Ishikawa (cell line): ENCODE measurements around the gene CNN2.

ENCODE experiments used
- CEBPB ChIP-seq: IDR thresholded peaks from 2 replicates; pipeline ENCODE4 v1.6.1; 2012
- CREB1 ChIP-seq: IDR thresholded peaks from 2 replicates; pipeline ENCODE4 v1.6.1; 2012; ENCODE audit warnings: low read depth
- EGR1 ChIP-seq: IDR thresholded peaks from 2 replicates; pipeline ENCODE4 v1.6.1; 2012
- EP300 ChIP-seq: IDR thresholded peaks from 2 replicates; pipeline ENCODE4 v1.6.1; 2012; ENCODE audit warnings: borderline replicate concordance
- FOXM1 ChIP-seq: IDR thresholded peaks from 2 replicates; pipeline ENCODE4 v1.6.1; 2012; ENCODE audit warnings: low read depth, borderline replicate concordance
- NFIC ChIP-seq: IDR thresholded peaks from 2 replicates; pipeline ENCODE4 v1.6.1; 2012
- RAD21 ChIP-seq: IDR thresholded peaks from 2 replicates; pipeline ENCODE4 v1.6.1; 2012; ENCODE audit warnings: low read depth
- REST ChIP-seq: IDR thresholded peaks from 2 replicates; pipeline ENCODE4 v1.6.1; 2012; ENCODE audit warnings: low read depth, mild to moderate bottlenecking
- TAF1 ChIP-seq: IDR thresholded peaks from 2 replicates; pipeline ENCODE4 v1.6.1; 2012; ENCODE audit warnings: low read depth, mild to moderate bottlenecking
- TCF12 ChIP-seq: IDR thresholded peaks from 2 replicates; pipeline ENCODE4 v1.6.1; 2012; ENCODE audit warnings: low read depth
- TEAD4 ChIP-seq: IDR thresholded peaks from 2 replicates; pipeline ENCODE4 v1.6.1; 2012
- YY1 ChIP-seq: IDR thresholded peaks from 2 replicates; pipeline ENCODE4 v1.6.1; 2012; ENCODE audit warnings: low read depth
- ZBTB7A ChIP-seq: IDR thresholded peaks from 2 replicates; pipeline ENCODE4 v1.6.1; 2012; ENCODE audit warnings: low read depth
- TF ChIP-seq, protein P1 (sequence below): IDR thresholded peaks from 2 replicates; pipeline ENCODE4 v1.6.1; 2012
- TF ChIP-seq, protein P2 (sequence below): IDR thresholded peaks from 2 replicates; pipeline ENCODE4 v1.6.1; 2012

CNN2 gene

DNA sequence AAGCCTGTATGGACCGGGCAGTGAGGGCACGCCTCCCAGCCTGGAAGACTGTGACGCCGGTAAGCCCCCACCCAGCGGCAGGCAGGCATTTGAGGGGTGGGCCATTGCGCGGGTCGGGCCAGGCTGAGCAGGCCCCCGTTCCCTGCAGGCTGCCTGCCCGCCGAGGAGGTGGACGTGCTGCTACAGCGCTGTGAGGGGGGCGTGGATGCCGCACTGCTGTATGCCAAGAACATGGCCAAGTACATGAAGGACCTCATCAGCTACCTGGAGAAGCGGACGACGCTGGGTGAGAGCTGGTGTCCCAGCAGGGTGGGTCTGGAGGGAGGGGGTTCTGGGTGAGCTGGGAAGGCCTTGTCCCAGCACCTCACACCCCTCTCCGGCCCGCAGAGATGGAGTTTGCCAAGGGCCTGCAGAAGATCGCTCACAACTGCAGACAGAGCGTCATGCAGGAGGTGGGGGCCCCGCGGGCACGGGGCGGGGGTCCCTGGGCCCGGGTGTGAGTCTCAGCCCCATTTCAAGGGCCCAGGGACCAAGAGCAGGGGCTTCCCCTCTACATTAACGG lies 47.6 kb downstream of the CNN2 start:
- TF ChIP-seq FOXM1 (no peak), ZBTB7A (0 out of 2 replicates have a peak, but pooled peaks have one; percentile 65)

- TF ChIP-seq, protein P1, sequence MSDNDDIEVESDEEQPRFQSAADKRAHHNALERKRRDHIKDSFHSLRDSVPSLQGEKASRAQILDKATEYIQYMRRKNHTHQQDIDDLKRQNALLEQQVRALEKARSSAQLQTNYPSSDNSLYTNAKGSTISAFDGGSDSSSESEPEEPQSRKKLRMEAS: 0 out of 2 replicates have a peak, but pooled peaks have one; percentile 19
- TF ChIP-seq EGR1 (0 out of 2 replicates have a peak, but pooled peaks have one; percentile 2), TEAD4 (no peak), NFIC (peak; percentile 64; the same call in 1 of the 2 replicates), ZBTB7A (0 out of 2 replicates have a peak, but pooled peaks have one; percentile 14)
- TF ChIP-seq, protein P2, sequence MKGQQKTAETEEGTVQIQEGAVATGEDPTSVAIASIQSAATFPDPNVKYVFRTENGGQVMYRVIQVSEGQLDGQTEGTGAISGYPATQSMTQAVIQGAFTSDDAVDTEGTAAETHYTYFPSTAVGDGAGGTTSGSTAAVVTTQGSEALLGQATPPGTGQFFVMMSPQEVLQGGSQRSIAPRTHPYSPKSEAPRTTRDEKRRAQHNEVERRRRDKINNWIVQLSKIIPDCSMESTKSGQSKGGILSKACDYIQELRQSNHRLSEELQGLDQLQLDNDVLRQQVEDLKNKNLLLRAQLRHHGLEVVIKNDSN: no peak
Observed at GRCh38 chr19:1074544-1075283, 48.3 kb downstream of the CNN2 start.

DNA sequence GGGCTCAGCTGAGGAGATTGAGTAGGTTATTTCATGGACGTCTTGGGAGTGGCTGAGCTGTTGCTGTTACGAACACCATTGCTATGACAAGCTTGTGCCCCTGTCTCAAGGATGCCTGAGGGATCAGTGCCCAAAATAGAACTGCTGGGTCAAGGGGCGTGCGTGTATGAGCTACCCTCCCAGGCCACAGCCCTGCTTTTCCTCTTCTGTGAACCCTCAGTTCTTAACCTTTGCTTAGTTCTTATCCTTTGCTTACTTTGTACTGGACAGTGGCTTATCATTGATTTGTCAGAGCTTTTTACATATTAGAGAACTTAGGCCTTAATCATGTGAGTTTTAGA lies 49.6 kb downstream of the CNN2 start:
- no peak for TF ChIP-seq RAD21
- TF ChIP-seq, protein P2: no peak

GRCh38 chr19:1076951-1077350 lies 50.5 kb downstream of the CNN2 start:
- TF ChIP-seq, protein P1: 0 out of 2 replicates have a peak, but pooled peaks have one; percentile 37
- TF ChIP-seq EGR1 (no peak), TCF12 (0 out of 2 replicates have a peak, but pooled peaks have one; percentile 53), EP300 (peak; percentile 42; the same call in 1 of the 2 replicates)

DNA sequence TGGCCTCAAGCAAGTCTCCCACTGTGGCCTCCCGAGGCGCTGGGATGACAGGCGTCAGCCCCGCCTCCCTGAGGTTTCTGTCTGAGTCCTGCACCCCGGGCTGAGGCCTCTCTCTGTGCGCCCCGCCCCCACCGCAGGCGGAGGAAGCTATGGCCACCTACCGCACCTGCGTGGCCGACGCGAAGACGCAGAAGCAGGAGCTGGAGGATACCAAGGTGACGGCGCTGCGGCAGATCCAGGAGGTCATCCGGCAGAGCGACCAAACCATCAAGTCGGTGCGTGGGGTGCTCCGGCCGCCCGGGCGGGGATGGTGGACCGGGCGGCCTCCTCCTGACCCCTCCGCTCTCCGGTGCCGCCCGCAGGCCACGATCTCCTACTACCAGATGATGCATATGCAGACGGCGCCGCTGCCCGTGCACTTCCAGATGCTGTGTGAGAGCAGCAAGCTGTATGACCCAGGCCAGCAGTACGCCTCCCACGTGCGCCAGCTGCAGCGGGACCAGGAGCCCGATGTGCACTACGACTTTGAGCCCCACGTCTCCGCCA lies 53.2 kb downstream of the CNN2 start:
- TF ChIP-seq TAF1 (no peak), FOXM1 (no peak), YY1 (no peak), EGR1 (no peak), ZBTB7A (no peak), TEAD4 (no peak), CEBPB (no peak), TCF12 (no peak), EP300 (no peak), NFIC (no peak), RAD21 (no peak), REST (no peak), CREB1 (no peak)
- TF ChIP-seq, protein P1: no peak
- TF ChIP-seq, protein P2: no peak

DNA sequence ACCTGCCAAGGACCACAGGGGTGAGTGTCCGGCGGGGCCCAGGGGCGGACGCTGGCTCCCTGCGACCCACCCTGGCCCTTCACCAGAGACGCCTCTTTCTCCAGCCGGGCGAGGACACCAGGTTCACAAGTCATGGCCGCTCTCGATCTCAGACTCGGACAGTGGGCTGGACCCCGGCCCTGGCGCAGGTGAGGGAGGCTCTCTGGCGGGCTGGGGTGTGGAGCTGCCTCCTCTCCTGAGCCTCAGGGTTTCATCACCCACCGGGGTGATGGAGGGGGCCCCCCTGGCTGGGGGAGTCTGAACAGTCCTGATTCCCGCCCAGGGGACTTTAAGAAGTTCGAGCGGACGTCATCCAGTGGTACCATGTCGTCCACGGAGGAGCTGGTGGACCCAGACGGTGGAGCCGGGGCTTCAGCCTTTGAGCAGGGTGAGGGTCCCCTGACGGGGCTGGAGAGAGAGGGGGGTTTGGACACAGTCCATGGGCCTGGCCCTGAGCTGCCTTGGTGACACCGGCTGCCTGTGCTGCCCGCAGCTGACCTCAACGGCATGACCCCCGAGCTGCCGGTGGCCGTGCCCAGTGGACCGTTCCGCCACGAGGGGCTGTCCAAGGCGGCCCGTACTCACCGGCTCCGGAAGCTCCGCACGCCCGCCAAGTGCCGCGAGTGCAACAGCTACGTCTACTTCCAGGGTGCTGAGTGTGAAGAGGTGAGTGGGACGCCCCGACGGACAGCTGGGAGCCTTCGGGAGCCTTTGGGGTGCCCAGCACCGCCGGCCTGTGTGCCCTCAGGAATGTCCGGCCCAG lies 54.2 kb downstream of the CNN2 start:
- TF ChIP-seq FOXM1: no peak
- TF ChIP-seq YY1: no peak
- TF ChIP-seq, protein P1: no peak
- no peak for TF ChIP-seq NFIC
- no peak for TF ChIP-seq TEAD4
- TF ChIP-seq CEBPB: no peak
- TF ChIP-seq, protein P2: no peak
- TF ChIP-seq ZBTB7A: no peak
- no peak for TF ChIP-seq EGR1
- no peak for TF ChIP-seq CREB1
- TF ChIP-seq EP300: no peak
- TF ChIP-seq RAD21: no peak
- TF ChIP-seq REST: no peak
- no peak for TF ChIP-seq TCF12
- no peak for TF ChIP-seq TAF1
